Neural cell (in vitro differentiated cells): ENCODE measurements around the gene LRRC14B.

Source experiments
- EP300 ChIP-seq: fragments of 450-650 bp; conservative IDR thresholded peaks from 2 replicates; pipeline ENCODE4 v1.6.1; 2014; ENCODE audit warnings: antibody characterized with exemption, mild to moderate bottlenecking, moderate library complexity; ENCODE audit not compliant: poor library complexity, severe bottlenecking
- EZH2 ChIP-seq: fragments of 200-600, 300-800 bp; shearing (Covaris generic), sonication (generic); IDR thresholded peaks from 2 replicates; pipeline ENCODE4 v1.6.1; 2014; ENCODE audit warnings: antibody characterized with exemption, low read length, borderline replicate concordance, mild to moderate bottlenecking; ENCODE audit not compliant: insufficient read depth, poor library complexity, severe bottlenecking
- MXI1 ChIP-seq: fragments of 450-650 bp; conservative IDR thresholded peaks from 2 replicates; pipeline ENCODE4 v1.6.1; 2014; ENCODE audit warnings: antibody characterized with exemption, mild to moderate bottlenecking; ENCODE audit not compliant: poor library complexity, severe bottlenecking
- POLR2AphosphoS5 ChIP-seq: IDR thresholded peaks from 2 replicates; pipeline ENCODE4 v1.6.1; 2012
- RAD21 ChIP-seq: fragments of 450-650 bp; conservative IDR thresholded peaks from 2 replicates; pipeline ENCODE4 v1.6.1; 2014; ENCODE audit warnings: antibody characterized with exemption, mild to moderate bottlenecking, moderate library complexity
- TAF1 ChIP-seq: IDR thresholded peaks from 2 replicates; pipeline ENCODE4 v1.6.1; 2012; ENCODE audit warnings: low read depth
- TF ChIP-seq, protein P1 (sequence below): fragments of 450-650 bp; IDR thresholded peaks from 2 replicates; pipeline ENCODE4 v1.5.1; 2014; ENCODE audit warnings: antibody characterized with exemption, mild to moderate bottlenecking, moderate library complexity; ENCODE audit not compliant: poor library complexity, severe bottlenecking
- TF ChIP-seq, protein P2 (sequence below): IDR thresholded peaks from 2 replicates; pipeline ENCODE4 v1.6.1; 2012; ENCODE audit warnings: borderline replicate concordance

DNA sequence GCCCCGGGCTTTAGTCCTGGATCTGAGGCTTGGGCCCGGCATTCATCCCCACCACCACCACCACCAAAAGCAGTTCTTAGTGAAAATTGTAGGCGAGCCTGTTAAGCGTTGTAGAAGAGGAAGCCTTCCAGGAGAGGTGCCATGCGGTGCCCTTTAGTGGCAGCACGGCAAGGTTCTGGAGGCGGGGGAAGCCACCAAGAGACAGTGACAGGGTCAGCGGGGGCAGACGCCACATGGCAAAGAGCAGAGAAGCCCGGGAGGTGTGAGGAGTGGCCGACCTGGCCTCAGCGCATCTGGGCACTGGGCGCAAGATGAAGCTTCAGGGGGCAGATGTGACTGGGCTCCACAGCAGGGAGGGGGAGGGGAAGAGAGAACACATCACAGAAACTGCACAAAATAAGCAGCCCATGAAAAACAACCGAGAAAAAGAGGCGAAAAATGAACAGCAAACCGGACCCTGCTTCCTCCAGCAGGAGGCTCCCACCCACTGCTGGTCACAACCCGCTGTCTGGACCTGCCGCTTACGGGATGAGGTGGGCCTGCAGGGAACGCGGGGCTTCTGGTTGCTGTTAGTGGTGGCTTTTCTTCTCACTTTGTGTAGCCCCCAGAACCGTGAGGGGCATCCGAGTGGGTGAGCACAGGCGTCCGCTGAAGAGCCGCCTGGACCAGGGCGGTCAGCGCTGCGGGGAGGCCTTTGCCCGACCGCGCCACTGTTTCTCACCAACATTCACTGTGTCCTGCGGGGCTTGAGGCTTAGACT lies 4.3 kb downstream of the LRRC14B start:
- TF ChIP-seq, protein P1, sequence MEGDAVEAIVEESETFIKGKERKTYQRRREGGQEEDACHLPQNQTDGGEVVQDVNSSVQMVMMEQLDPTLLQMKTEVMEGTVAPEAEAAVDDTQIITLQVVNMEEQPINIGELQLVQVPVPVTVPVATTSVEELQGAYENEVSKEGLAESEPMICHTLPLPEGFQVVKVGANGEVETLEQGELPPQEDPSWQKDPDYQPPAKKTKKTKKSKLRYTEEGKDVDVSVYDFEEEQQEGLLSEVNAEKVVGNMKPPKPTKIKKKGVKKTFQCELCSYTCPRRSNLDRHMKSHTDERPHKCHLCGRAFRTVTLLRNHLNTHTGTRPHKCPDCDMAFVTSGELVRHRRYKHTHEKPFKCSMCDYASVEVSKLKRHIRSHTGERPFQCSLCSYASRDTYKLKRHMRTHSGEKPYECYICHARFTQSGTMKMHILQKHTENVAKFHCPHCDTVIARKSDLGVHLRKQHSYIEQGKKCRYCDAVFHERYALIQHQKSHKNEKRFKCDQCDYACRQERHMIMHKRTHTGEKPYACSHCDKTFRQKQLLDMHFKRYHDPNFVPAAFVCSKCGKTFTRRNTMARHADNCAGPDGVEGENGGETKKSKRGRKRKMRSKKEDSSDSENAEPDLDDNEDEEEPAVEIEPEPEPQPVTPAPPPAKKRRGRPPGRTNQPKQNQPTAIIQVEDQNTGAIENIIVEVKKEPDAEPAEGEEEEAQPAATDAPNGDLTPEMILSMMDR: no peak
- TF ChIP-seq RAD21: no peak
- no peak for TF ChIP-seq EZH2
- TF ChIP-seq TAF1: no peak
- no peak for TF ChIP-seq POLR2AphosphoS5
- no peak for TF ChIP-seq EP300
- no peak for TF ChIP-seq MXI1
- TF ChIP-seq, protein P2, sequence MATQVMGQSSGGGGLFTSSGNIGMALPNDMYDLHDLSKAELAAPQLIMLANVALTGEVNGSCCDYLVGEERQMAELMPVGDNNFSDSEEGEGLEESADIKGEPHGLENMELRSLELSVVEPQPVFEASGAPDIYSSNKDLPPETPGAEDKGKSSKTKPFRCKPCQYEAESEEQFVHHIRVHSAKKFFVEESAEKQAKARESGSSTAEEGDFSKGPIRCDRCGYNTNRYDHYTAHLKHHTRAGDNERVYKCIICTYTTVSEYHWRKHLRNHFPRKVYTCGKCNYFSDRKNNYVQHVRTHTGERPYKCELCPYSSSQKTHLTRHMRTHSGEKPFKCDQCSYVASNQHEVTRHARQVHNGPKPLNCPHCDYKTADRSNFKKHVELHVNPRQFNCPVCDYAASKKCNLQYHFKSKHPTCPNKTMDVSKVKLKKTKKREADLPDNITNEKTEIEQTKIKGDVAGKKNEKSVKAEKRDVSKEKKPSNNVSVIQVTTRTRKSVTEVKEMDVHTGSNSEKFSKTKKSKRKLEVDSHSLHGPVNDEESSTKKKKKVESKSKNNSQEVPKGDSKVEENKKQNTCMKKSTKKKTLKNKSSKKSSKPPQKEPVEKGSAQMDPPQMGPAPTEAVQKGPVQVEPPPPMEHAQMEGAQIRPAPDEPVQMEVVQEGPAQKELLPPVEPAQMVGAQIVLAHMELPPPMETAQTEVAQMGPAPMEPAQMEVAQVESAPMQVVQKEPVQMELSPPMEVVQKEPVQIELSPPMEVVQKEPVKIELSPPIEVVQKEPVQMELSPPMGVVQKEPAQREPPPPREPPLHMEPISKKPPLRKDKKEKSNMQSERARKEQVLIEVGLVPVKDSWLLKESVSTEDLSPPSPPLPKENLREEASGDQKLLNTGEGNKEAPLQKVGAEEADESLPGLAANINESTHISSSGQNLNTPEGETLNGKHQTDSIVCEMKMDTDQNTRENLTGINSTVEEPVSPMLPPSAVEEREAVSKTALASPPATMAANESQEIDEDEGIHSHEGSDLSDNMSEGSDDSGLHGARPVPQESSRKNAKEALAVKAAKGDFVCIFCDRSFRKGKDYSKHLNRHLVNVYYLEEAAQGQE: no peak
